Memory B cell (primary cell): ENCODE data around the gene PPID.
"Not testable (repeated sequence)": the region's sequence is repeated elsewhere in the genome, so short reads cannot be mapped to it uniquely, and the experiment has no call there.

Experiments
- ATAC-seq: fragments of 150-1000 bp; cut with Tn5 transposase; 2 replicates; pipeline ENCODE4 v1.10.0; 2021; ENCODE audit warnings: low read depth, mild to moderate bottlenecking, moderate library complexity
- DNase-seq, 2 donors: peaks; one replicate each; pipeline ENCODE4 v3.0.0; 2022; ENCODE audit warnings: low spot score in 2 of 2
- H3K27ac Mint-ChIP-seq: one replicate; pipeline ENCODE4 v1.8.0; 2022; ENCODE audit warnings: mild to moderate bottlenecking, moderate library complexity, mixed read lengths
- H3K27me3 Mint-ChIP-seq: one replicate; pipeline ENCODE4 v1.8.0; 2022; ENCODE audit warnings: mixed read lengths
- H3K36me3 Mint-ChIP-seq: one replicate; pipeline ENCODE4 v1.8.0; 2022; ENCODE audit warnings: mild to moderate bottlenecking, mixed read lengths
- H3K4me1 Mint-ChIP-seq: one replicate; pipeline ENCODE4 v1.8.0; 2022; ENCODE audit warnings: mixed read lengths
- H3K4me3 Mint-ChIP-seq: one replicate; pipeline ENCODE4 v1.8.0; 2022; ENCODE audit warnings: mild to moderate bottlenecking, moderate library complexity, mixed read lengths
- H3K9me3 Mint-ChIP-seq: one replicate; pipeline ENCODE4 v1.8.0; 2022; ENCODE audit warnings: mixed read lengths

Gene PPID

GRCh38 chr4:158669310-158669709 is 53.9 kb downstream of the PPID start:
- DNase-seq (no peak), ATAC-seq (no peak)
- Mint-ChIP-seq H3K27me3 (no peaks in the 10 kb centered on the region), H3K9me3 (no peaks in the 10 kb centered on the region), H3K4me3 (no peak overlapping the region), H3K27ac (no peak overlapping the region), H3K36me3 (no peaks in the 10 kb centered on the region), H3K4me1 (peaks cover 9% of the 10 kb centered on the region)

GRCh38 chr4:158667651-158668198 is 55.5 kb downstream of the PPID start:
- ATAC-seq (no peak), DNase-seq (peak; percentile 7 to 13)
- Mint-ChIP-seq H3K4me3 (no peak overlapping the region), H3K9me3 (no peaks in the 10 kb centered on the region), H3K27ac (no peak overlapping the region), H3K27me3 (no peaks in the 10 kb centered on the region), H3K36me3 (no peaks in the 10 kb centered on the region), H3K4me1 (peaks cover 12% of the 10 kb centered on the region)

GRCh38 chr4:158666892-158667291 is 56.3 kb downstream of the PPID start:
- DNase-seq: no peak

GRCh38 chr4:158664806-158665205 is 58.4 kb downstream of the PPID start:
- H3K27me3 Mint-ChIP-seq: no peaks in the 10 kb centered on the region
- H3K9me3 Mint-ChIP-seq: no peaks in the 10 kb centered on the region
- no peaks in the 10 kb centered on the region for H3K36me3 Mint-ChIP-seq
- H3K4me3 Mint-ChIP-seq: no peak overlapping the region
- ATAC-seq (no peak), DNase-seq (no peak)
- no peak overlapping the region for H3K27ac Mint-ChIP-seq
- H3K4me1 Mint-ChIP-seq: peaks cover 3% of the 10 kb centered on the region

More at GRCh38 chr4:158666892-158667291, 56.3 kb downstream of the PPID start:
- Mint-ChIP-seq H3K4me3 (no peak overlapping the region), H3K4me1 (peaks cover 9% of the 10 kb centered on the region), H3K27ac (no peak overlapping the region), H3K36me3 (no peaks in the 10 kb centered on the region), H3K27me3 (no peaks in the 10 kb centered on the region), H3K9me3 (no peaks in the 10 kb centered on the region)
- ATAC-seq: no peak

- not testable (repeated sequence) for H3K9me3 Mint-ChIP-seq, H3K27me3 Mint-ChIP-seq, DNase-seq, ATAC-seq, H3K4me3 Mint-ChIP-seq, H3K27ac Mint-ChIP-seq, H3K36me3 Mint-ChIP-seq, H3K4me1 Mint-ChIP-seq
Observed at GRCh38 chr4:158663707-158664625, 59.2 kb downstream of the PPID start.

GRCh38 chr4:158663255-158663654 is 59.9 kb downstream of the PPID start:
- H3K27ac Mint-ChIP-seq, ATAC-seq, H3K36me3 Mint-ChIP-seq, DNase-seq, H3K4me1 Mint-ChIP-seq, H3K27me3 Mint-ChIP-seq, H3K9me3 Mint-ChIP-seq, H3K4me3 Mint-ChIP-seq: not testable (repeated sequence)
